Muscle of back (tissue), 11 donors: ENCODE data around the gene DMKN. TPM values are rescaled to one million over a fixed set of nuclear protein-coding genes. Genes with fewer than 3 reads are reported as not detected.

Source experiments
- DNase-seq, 3 donors: peaks; one replicate each; pipeline versions ENCODE4 v3.0.0 to v3.0.0-alpha.2; 2013
- polyA plus RNA-seq, 10 donors: library from polyadenylated mRNA; unstranded; fragments of 120-200 nt; gene quantifications; one replicate each; pipeline ENCODE4 v1.2.1, GENCODE V29; 2013; ENCODE audit not compliant: insufficient read length in 10 of 10

Gene DMKN
- polyA plus RNA-seq, 10 donors = 0.46 to 53.6 (median 1.5) TPM

- no peak for DNase-seq
Observed at GRCh38 chr19:35525873-35526272, 12.4 kb upstream of the DMKN start.

- DNase-seq = no peak
Observed at GRCh38 chr19:35524181-35524837, 10.9 kb upstream of the DMKN start.

DNA sequence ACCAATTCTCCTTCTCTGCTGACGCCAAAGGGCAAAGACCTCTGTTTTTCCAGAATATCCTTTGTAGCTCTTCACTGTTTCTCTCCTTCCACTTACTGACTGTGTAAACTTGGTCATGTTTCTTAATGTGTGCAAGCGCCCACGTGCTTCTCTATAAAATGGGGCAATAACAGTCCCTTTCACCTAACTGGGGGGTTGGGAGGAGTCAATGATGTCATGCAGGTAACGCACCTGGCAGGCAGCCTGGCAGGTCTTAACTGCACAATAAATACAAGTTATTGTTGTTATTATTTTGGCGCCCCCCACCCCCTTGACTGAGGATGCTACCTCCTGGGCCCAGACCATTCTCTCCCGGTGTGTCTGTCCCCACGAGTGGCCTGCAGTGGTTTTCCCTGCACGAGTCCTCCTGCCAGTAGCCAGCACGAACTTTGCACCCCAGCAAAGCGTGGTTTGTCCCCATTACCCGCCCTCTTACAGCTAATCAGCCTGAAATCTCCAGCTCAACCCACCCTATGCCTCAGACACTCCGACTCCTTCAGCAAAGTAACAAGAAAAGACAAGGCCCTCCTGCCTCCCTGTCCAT lies 9.4 kb upstream of the DMKN start:
- DNase-seq = no peak

GRCh38 chr19:35521124-35521743 lies 7.8 kb upstream of the DMKN start:
- no peak for DNase-seq

DNA sequence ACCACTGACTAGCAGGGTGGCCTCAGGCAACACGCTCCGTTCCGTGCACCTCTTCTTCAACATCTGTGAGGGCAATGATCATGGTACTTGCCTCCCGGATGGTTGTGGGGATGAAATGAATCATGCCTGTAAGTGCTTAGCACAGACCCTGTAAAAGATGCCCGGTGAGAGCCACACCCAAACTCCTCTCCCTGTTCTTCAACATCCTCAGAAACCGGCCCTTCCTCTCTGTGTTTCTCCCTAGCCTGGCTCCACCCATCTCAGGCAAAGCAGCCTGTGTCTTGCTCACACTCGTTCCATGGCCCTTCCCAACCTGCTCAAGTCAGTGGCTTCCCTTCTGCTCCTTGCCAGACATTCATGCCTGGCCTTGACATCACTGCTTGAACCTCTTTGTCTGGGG lies 5.8 kb upstream of the DMKN start:
- DNase-seq = no peak

GRCh38 chr19:35518313-35518712 lies 4.9 kb upstream of the DMKN start:
- peak in 1 of 3 donors; percentile 92 for DNase-seq

DNA sequence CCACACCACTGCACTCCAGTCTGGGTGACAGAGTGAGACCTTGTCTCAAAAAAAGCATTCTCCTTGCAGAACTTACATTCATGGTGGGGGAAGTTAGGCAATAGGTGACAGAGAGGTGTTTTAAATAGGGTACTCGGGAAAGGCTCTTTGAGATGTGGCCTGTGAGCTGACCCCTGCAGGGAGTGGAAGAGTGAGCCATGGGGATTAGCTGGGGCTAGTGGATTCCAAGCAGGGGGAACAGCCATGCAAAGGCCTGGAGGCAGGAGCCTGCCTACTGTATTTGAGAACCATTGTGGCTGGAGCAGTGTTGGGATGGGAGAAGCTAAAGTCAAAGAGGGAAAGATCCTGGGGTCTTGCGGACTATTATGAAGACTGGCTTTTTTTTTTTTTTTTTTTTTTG lies 3.9 kb upstream of the DMKN start:
- no peak for DNase-seq

DNA sequence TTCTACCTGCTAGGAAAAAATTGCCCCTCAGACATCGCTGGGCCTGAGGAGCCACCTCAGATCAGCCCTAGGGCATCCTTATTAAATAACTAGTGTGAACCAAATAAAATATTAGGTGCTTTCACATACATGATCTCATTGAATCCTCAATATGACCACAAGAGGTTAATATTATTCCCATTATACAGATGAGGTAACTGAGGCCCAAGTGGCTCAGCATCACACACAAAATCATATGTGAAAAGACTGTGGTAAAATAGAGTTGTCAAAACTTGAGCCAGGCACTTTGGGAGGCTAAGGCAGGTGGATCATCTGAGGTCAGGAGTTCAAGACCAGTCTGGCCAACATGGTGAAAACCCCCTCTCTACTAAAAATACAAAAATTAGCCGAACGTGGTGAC lies 2.9 kb upstream of the DMKN start:
- no peak for DNase-seq

DNA sequence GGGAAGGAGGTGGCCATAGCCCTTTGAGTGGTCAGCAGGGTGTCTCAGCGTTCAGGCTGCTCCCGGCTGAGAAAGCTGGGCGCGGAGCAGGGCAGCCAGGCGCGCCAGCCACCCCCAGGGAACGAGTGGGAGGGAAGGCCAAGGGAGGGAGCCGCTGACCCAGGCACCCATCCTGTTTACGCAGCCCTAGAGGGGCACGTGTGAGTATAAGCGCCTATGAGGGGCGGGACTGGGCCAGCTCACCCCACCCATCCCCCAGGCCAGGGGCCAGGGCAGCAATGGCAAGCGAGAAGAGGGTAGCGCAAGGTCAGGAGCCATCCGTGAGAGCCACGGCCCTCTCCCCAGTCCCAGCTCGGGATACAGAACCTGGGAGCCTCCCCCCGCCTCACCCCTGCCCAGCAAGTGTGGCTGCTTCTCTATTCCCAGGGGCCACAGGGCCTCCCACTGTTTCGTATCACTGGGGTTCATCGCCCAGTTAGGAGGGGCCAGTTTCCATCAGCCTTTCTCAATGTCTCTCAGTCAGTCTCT lies 897 bp upstream of the DMKN start:
- no peak for DNase-seq

GRCh38 chr19:35512831-35513627 lies 420 bp downstream of the DMKN start:
- no peak for DNase-seq

GRCh38 chr19:35511337-35511736 lies 2.1 kb downstream of the DMKN start:
- DNase-seq = no peak

GRCh38 chr19:35510626-35510964 lies 2.9 kb downstream of the DMKN start:
- no peak for DNase-seq

- peak in 2 of 3 donors; percentile 53 to 74 for DNase-seq
Observed at GRCh38 chr19:35509861-35510625, 3.4 kb downstream of the DMKN start.

- DNase-seq = no peak
Observed at GRCh38 chr19:35509018-35509652, 4.3 kb downstream of the DMKN start.

DNA sequence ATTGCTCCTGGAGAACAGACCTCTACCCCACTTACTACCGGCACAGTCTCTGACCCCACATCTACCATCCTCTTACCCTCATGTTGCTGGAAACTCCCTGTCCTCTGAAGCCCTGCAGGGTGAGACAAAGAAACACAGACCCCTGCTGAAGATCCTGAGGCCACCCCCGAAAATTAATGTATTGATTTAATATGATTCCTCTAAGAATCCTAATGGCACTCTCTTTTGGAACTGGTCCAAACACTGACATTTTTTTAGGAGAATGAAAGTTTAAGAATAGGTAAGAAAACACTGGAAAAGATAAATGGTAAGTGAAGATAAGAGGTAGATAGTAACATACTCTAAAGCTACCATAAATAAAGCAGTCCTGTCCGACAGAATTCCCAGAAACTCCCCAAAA lies 5.3 kb downstream of the DMKN start:
- no peak for DNase-seq

- no peak for DNase-seq
Observed at GRCh38 chr19:35507561-35507960, 5.9 kb downstream of the DMKN start.

GRCh38 chr19:35506011-35506410 lies 7.4 kb downstream of the DMKN start:
- no peak for DNase-seq

GRCh38 chr19:35502751-35503150 lies 10.7 kb downstream of the DMKN start:
- no peak for DNase-seq

DNA sequence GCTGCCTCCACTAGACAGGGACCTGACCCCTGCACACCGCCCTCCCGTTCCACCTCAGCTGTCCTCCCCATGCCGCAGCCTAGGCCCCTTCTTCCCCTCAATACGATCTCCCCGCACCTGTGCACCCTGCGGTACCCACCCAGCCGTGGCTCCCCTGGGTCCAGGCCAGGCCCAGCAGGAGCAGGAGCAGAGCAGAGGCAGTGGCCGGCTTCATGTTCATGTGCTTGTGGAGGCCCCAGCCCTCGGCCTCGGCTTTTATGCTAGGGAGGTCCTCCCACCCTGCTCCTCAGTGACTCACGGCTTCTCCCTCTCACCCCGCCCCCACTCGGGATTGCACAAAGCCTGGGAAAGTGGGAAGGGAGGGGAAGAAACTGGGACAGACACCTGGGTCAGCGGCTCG lies 11.8 kb downstream of the DMKN start:
- DNase-seq = no peak

DNA sequence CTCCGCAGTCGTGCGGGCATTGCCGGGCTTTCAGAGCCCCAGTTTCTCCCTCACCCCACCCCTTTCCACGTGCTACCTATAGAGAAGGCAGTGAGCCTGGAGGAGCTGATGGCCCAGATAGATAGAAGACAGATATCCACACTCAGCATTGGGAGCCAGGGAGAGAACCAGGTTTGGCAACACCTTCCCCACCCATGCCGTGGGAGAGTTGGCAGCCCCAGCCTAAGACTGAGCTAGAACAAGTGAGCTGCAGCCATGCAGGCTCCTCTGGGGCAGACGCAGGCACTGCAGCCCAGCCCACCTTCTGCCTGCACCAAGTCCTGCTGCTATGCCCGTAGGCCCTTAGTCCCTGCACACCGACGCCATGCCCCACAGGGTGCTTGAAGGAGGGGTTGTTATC lies 12.8 kb downstream of the DMKN start:
- no peak for DNase-seq

DNA sequence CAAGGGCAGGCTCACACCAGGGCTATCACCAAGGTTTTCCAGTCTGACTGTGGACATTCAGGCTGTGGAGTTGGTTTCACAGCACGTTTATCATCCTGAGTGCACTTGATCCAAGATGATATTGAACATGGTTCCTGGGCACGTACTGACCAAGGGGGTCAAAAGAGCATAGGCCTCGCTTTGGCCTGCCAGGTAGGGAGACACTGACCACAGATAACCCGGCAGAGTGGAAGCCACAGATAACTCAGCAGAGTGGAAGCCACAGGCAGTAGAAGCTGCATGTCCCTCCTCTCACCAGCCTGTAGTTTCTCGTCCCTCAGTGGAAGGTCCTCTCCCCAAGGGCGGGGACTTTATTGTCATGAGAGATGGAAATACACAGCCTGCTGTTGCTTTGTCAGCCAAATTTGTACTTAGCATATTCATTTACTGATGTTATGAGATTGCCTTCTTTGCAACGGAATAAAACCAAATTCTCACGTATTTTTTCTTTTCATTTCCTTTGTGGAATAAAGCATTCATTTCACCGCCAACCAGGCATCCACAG lies 14.4 kb downstream of the DMKN start:
- no peak for DNase-seq
